HepG2 (cell line): ENCODE results near the gene URM1. TPM values are rescaled to one million over a fixed set of nuclear protein-coding genes. Genes with fewer than 3 reads are reported as not detected.

Experiments
- ATAC-seq: fragments of 200-7000 bp; cut with Tn5 transposase; 3 replicates; pipeline ENCODE4 v1.9.1; 2020; ENCODE audit warnings: mild to moderate bottlenecking, moderate library complexity
- BruUV-seq: library from RNA; stranded (reverse); fragments of 400-500 nt; replicated peaks from 2 replicates; lab custom pipeline; 2021; lab: Mats Ljungman, UMichigan
- CTCF ChIA-PET: fragments of 300-600 bp; formaldehyde crosslinking; extraction: SDS; loops from one replicate; lab custom pipeline; 2021; ENCODE audit warnings: low total read pairs, inconsistent platforms, low intra/inter-chr PET ratio; lab: Yijun Ruan, JAX
- POLR2A ChIA-PET: fragments of 350-600 bp; sonication (Branson Sonifier 250); formaldehyde crosslinking; loops from one replicate; lab custom pipeline; 2020; ENCODE audit warnings: antibody characterized with exemption, inconsistent platforms; lab: Yijun Ruan, JAX
- DNase-seq: peaks from one replicate; pipeline ENCODE4 v3.0.0-alpha.2; 2015; ENCODE audit warnings: low spot score
- FAIRE-seq: peaks from 3 replicates; lab custom pipeline; 2011; peaks lifted over from hg19 to GRCh38; lab: Jason Lieb, UNC
- H2AFZ ChIP-seq: one replicate; pipeline ENCODE4 v1.6.1; 2011; ENCODE audit warnings: low read length, inconsistent platforms
- H3K27ac ChIP-seq: fragments of 300-600 bp; 3 replicates; pipeline ENCODE4 v1.8.0; 2011; ENCODE audit warnings: mixed run types, mild to moderate bottlenecking, mixed read lengths, low read length, inconsistent platforms; ENCODE audit not compliant: insufficient read depth; ENCODE audit errors: extremely low read length
- H3K27me3 ChIP-seq, 2 experiments: fragments of 200-600 bp in 1 of 2; 2 replicates in 1 of 2; 3 replicates in 1 of 2; pipeline versions ENCODE4 v1.6.0 to v1.8.0; 2011; ENCODE audit warnings: low read length in 2 of 2, mild to moderate bottlenecking in 2 of 2, moderate library complexity in 2 of 2, inconsistent platforms in 1 of 2; ENCODE audit not compliant: insufficient read depth in 2 of 2, control insufficient read depth in 1 of 2
- H3K36me3 ChIP-seq, 2 experiments: fragments of 200-600 bp in 1 of 2; replicated peaks in 1 of 2; 2 replicates in 1 of 2; 3 replicates in 1 of 2; pipeline versions ENCODE4 v1.5.1 to v1.8.0; 2011; ENCODE audit warnings: low read length in 2 of 2, inconsistent platforms in 1 of 2; ENCODE audit not compliant: insufficient read depth in 2 of 2, control insufficient read depth in 1 of 2
- H3K4me1 ChIP-seq: 2 replicates; pipeline ENCODE4 v1.5.1; 2012; ENCODE audit warnings: low read length, inconsistent platforms; ENCODE audit not compliant: insufficient read depth
- H3K4me2 ChIP-seq: 2 replicates; pipeline ENCODE4 v1.6.0; 2011; ENCODE audit warnings: low read depth, low read length, inconsistent platforms
- H3K4me3 ChIP-seq, 3 experiments: fragments of 200-600 bp in 1 of 3; sonication (generic), shearing (Covaris generic) in 1 of 3; replicated peaks in 1 of 3; 2 replicates each; pipeline ENCODE4 v1.5.1; 2011 to 2016; ENCODE audit warnings: low read length in 3 of 3, inconsistent platforms in 2 of 3, low read depth in 2 of 3, mild to moderate bottlenecking in 2 of 3, control low read depth in 1 of 3, mixed read lengths in 1 of 3; ENCODE audit not compliant: insufficient read depth in 1 of 3
- H3K79me2 ChIP-seq: one replicate; pipeline ENCODE4 v1.6.1; 2011; ENCODE audit warnings: low read length, inconsistent platforms; ENCODE audit not compliant: insufficient read depth
- H3K9ac ChIP-seq: 2 replicates; pipeline ENCODE4 v1.6.0; 2011; ENCODE audit warnings: mild to moderate bottlenecking, low read depth, low read length, inconsistent platforms; ENCODE audit not compliant: insufficient read depth
- H3K9me3 ChIP-seq: 2 replicates; pipeline ENCODE4 v1.5.1; 2012; ENCODE audit warnings: mild to moderate bottlenecking, low read length
- H4K20me1 ChIP-seq: 2 replicates; pipeline ENCODE4 v1.6.0; 2011; ENCODE audit warnings: inconsistent platforms, mild to moderate bottlenecking, low read length, moderate library complexity; ENCODE audit not compliant: insufficient read depth
- ATAD3A ChIP-seq: sonication (generic); formaldehyde crosslinking; IDR thresholded peaks from 2 replicates; pipeline ENCODE4 v1.4.0; 2020; ENCODE audit warnings: missing genetic modification reagents
- EZH2 ChIP-seq: conservative IDR thresholded peaks from 2 replicates; pipeline ENCODE4 v1.6.1; 2012; ENCODE audit warnings: mild to moderate bottlenecking, low read depth, low read length, moderate library complexity
- HOXD1 ChIP-seq: sonication (generic); formaldehyde crosslinking; IDR thresholded peaks from 2 replicates; pipeline ENCODE4 v1.5.0; 2020; ENCODE audit warnings: missing genetic modification reagents
- NR2F6 ChIP-seq, 2 experiments: IDR thresholded peaks; 2 replicates each; pipeline ENCODE4 v1.6.1; 2016; ENCODE audit warnings: antibody characterized with exemption in 1 of 2, mild to moderate bottlenecking in 1 of 2
- PTBP1 ChIP-seq: fragments of 200-400 bp; formaldehyde crosslinking; IDR thresholded peaks from 2 replicates; pipeline ENCODE4 v1.6.1; 2018; ENCODE audit warnings: low read length, low read depth; ENCODE audit not compliant: poor library complexity, severe bottlenecking
- SCMH1 ChIP-seq: sonication (generic); formaldehyde crosslinking; IDR thresholded peaks from 2 replicates; pipeline ENCODE4 v1.9.0; 2021; ENCODE audit warnings: missing genetic modification reagents, mild to moderate bottlenecking, borderline replicate concordance
- SNAPC5 ChIP-seq: sonication (generic); formaldehyde crosslinking; IDR thresholded peaks from 2 replicates; pipeline ENCODE4 v1.8.1; 2023; ENCODE audit warnings: mild to moderate bottlenecking, missing genetic modification reagents, borderline replicate concordance
- TSC22D2 ChIP-seq: sonication (generic); formaldehyde crosslinking; IDR thresholded peaks from 2 replicates; pipeline ENCODE4 v1.5.1; 2020; ENCODE audit warnings: missing genetic modification reagents, mild to moderate bottlenecking, borderline replicate concordance
- whole genome bisulfite sequencing: methylation state at CpG from one replicate; pipeline ENCODE4 v1.1.6; 2017; ENCODE audit warnings: low lambda C conversion rate; 5-methylcytosine and 5-hydroxymethylcytosine counted together
- in situ Hi-C: cut with HindIII; loops from 2 replicates; pipeline ENCODE4 v1.10.0; 2017; ENCODE audit warnings: low pct_unique_long_range_greater_than_20kb; ENCODE audit not compliant: extremely low pct_ligation_motif_present
- intact Hi-C: fragments of 100-400 bp; cut with micrococcal nuclease; formaldehyde crosslinking; loops from one replicate; pipeline ENCODE4 v1.10.0; 2022; ENCODE audit not compliant: unreplicated experiment
- polyA plus RNA-seq, 8 experiments: library from polyadenylated mRNA; depleted of rRNA in 3 of 8; stranded (reverse) in 7 of 8; unstranded in 1 of 8; fragments of >200 nt; fragmentation: Illumina TruSeq in 4 of 8; extraction: Trizol in 4 of 8; gene quantifications; 2 replicates each; pipeline versions ENCODE4 v1.2.1 to v1.2.3, GENCODE V29; 2011 to 2016; ENCODE audit warnings: low read depth in 4 of 8, missing spikeins in 1 of 8, mixed read lengths in 1 of 8; ENCODE audit not compliant: insufficient read depth in 1 of 8
- total RNA-seq, 5 experiments: library from RNA; depleted of rRNA; stranded (reverse); fragments of >200 nt; fragmentation: Illumina TruSeq; extraction: Trizol; gene quantifications; 2 replicates each; pipeline ENCODE4 v1.2.3, GENCODE V29; 2016; ENCODE audit warnings: low read depth in 1 of 5
- TF ChIP-seq, protein P1 (sequence below): sonication (generic); formaldehyde crosslinking; IDR thresholded peaks from 2 replicates; pipeline ENCODE4 v1.8.1; 2022; ENCODE audit warnings: mild to moderate bottlenecking, missing genetic modification reagents

The URM1 gene
- total and polyA plus RNA-seq, 2 of the 13 experiments (the other 11 are each of a cell fraction or from before 2014, with no cell fraction given) = 37.1 to 41.3 TPM

DNA sequence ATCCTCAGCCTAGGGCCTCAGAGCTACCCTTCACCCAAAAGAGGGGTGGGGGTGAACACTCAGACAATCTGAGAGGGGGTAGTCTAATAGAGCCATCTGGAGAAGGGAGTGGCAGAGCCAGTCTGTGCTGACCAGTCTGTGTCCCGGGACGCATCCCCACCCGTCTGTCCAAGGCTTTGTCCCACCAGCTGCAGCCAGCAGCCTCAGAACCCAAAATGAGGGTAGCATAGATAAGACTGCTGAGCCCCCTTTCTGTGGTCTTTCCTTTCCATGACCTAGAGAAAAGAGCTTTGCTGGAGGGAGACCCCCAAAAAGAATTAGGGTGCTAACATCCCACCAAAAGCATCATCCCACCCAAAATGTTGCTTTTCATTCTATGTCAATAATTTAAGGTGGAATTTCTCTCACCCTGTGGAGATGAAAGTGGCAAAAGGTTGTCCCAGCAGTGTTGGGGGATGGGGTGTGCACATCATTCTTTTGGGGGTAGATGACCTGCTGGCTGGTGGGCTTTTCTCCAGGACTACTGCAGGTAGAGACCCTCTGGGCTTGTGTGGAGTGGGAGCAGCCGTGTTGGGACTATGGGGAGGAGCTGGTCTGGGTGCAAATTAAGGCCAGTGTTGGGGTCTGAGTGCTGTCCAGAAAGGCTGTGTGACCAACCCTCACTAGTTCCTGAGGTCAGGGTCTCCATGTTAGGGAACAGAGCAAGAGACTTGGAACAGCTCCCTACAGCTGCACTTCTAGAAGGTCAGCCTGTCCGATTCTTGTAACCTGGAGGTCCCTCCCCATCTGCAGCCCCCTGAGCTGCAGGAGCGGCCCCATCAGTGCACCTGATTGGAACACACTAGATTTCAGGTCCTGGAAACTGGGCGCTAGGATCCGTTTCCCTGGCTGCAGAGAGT lies 19.9 kb downstream of the URM1 start:
- Histone ChIP-seq H3K4me3 (no peak overlapping the region), H3K4me1 (peaks cover 14% of the 10 kb centered on the region), H3K9ac (no peak overlapping the region), H2AFZ (no peak overlapping the region), H3K9me3 (no peaks in the 10 kb centered on the region), H3K27ac (no peak overlapping the region), H3K79me2 (no peaks in the 10 kb centered on the region), H4K20me1 (no peaks in the 10 kb centered on the region), H3K27me3 (no peaks in the 10 kb centered on the region), H3K4me2 (no peak overlapping the region)
- BruUV-seq = no TSS peak
- POLR2A ChIA-PET = no interaction called here
- intact Hi-C loops = no loop called here
- in situ Hi-C loops = no loop called here
- ATAC-seq (no peak), DNase-seq (no peak)
- TF ChIP-seq HOXD1 (CRISPR knock-in tag) (no peak), TSC22D2 (CRISPR knock-in tag) (no peak), ATAD3A (CRISPR knock-in tag) (no peak), SNAPC5 (CRISPR knock-in tag) (no peak), PTBP1 (no peak), SCMH1 (CRISPR knock-in tag) (no peak), EZH2 (no peak), NR2F6 (IDR thresholded peaks at IDR 0.05) (no peak), NR2F6 (CRISPR knock-in tag; IDR thresholded peaks at IDR 0.05) (no peak)
- TF ChIP-seq, protein P1, sequence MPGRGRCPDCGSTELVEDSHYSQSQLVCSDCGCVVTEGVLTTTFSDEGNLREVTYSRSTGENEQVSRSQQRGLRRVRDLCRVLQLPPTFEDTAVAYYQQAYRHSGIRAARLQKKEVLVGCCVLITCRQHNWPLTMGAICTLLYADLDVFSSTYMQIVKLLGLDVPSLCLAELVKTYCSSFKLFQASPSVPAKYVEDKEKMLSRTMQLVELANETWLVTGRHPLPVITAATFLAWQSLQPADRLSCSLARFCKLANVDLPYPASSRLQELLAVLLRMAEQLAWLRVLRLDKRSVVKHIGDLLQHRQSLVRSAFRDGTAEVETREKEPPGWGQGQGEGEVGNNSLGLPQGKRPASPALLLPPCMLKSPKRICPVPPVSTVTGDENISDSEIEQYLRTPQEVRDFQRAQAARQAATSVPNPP (CRISPR knock-in tag) = no peak
- TF ChIP-seq, all 625 proteins: peak for 0
- WGBS = 92% methylated on average over 4 of the region's 8 CpGs
- H3K36me3 ChIP-seq = peaks cover 14 to 43% of the 10 kb centered on the region in 2 experiments
- CTCF ChIA-PET = no interaction called here
- FAIRE-seq = no peak
